Progenitor cell of endocrine pancreas (in vitro differentiated cells): Measurements from ENCODE around the gene PLCL1. TPM values are rescaled to one million over a fixed set of nuclear protein-coding genes. Genes with fewer than 3 reads are reported as not detected.

Experiments used
- DNase-seq: peaks from one replicate; pipeline ENCODE4 v3.0.0; 2021; ENCODE audit warnings: low spot score; ENCODE audit not compliant: unreplicated experiment
- H3K27ac Mint-ChIP-seq: 2 replicates; pipeline ENCODE4 v1.8.0; 2021; ENCODE audit warnings: mild to moderate bottlenecking, moderate library complexity, mixed read lengths
- H3K27me3 Mint-ChIP-seq: 2 replicates; pipeline ENCODE4 v1.8.0; 2021; ENCODE audit warnings: mixed read lengths
- H3K36me3 Mint-ChIP-seq: 2 replicates; pipeline ENCODE4 v1.8.0; 2022; ENCODE audit warnings: mixed read lengths; ENCODE audit not compliant: insufficient read depth
- H3K4me1 Mint-ChIP-seq: 2 replicates; pipeline ENCODE4 v1.8.0; 2021; ENCODE audit warnings: low read depth, mixed read lengths
- H3K4me3 Mint-ChIP-seq: 2 replicates; pipeline ENCODE4 v1.8.0; 2021; ENCODE audit warnings: low read depth, mild to moderate bottlenecking, moderate library complexity, mixed read lengths
- H3K9me3 Mint-ChIP-seq: 2 replicates; pipeline ENCODE4 v1.8.0; 2021; ENCODE audit warnings: low read depth, mixed read lengths
- CTCF ChIP-seq: fragments of 200-600 bp; sonication (generic); IDR thresholded peaks from one replicate; pipeline ENCODE4 v1.5.0; 2021; ENCODE audit warnings: antibody characterized with exemption, mild to moderate bottlenecking; ENCODE audit not compliant: unreplicated experiment
- total RNA-seq: library from RNA; stranded (reverse); gene quantifications from 2 replicates; pipeline ENCODE4 v1.2.1, GENCODE V29; 2021

PLCL1 gene
- total RNA-seq, 1 donor from 2014 or later, result 48.3 TPM

GRCh38 chr2:197795277-197795676 lies 9.1 kb upstream of the PLCL1 start:
- DNase-seq, result no peak
- Mint-ChIP-seq H3K4me1 (peaks cover 2% of the 10 kb centered on the region), H3K4me3 (no peak overlapping the region), H3K9me3 (peaks cover 12% of the 10 kb centered on the region), H3K36me3 (no peaks in the 10 kb centered on the region), H3K27ac (no peak overlapping the region), H3K27me3 (peaks cover 5% of the 10 kb centered on the region)
- no peak for TF ChIP-seq CTCF

DNA sequence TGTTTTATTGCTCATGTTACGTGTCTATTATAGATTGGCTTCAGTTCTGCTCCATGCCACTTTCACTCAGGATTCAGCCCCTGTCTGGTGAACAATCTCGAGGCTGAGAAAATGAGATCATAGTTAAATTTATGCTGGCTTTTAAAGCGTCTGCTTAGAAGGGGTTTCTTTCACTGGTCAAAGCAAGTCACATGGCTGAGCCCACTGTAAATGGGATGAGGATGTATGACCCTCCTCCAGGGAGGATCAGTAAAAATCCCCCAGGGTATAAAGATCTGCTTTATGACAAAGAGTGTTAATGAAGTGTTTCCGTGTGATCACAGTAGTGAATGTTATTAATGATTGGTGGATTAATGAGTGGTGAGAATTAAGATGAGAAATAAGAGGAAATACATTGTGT lies 6.2 kb upstream of the PLCL1 start:
- no peak overlapping the region for H3K4me3 Mint-ChIP-seq
- peaks cover 7% of the 10 kb centered on the region for H3K9me3 Mint-ChIP-seq
- no peak for TF ChIP-seq CTCF
- H3K36me3 Mint-ChIP-seq, result no peaks in the 10 kb centered on the region
- DNase-seq, result no peak
- H3K4me1 Mint-ChIP-seq, result peaks cover 9% of the 10 kb centered on the region
- no peak overlapping the region for H3K27ac Mint-ChIP-seq
- peaks cover 3% of the 10 kb centered on the region for H3K27me3 Mint-ChIP-seq

DNA sequence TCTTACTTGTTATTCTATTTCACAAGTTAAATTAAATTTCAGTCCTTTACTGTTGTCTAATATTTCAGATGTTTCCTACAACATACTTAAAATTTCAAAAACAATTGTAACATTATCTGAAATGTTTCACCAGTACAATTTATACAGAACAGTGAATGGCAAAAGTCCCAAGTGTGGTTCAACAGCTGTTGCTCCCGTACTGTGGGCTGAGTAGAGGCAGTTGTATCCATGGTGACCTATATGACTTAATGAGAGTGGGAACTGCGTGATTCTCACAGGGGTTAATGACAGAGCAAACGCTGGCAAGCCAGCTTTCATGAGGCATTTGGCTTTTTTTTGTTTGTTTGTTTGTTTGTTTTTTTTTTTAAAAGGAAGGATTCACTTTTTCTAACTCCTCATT lies 5.3 kb upstream of the PLCL1 start:
- Mint-ChIP-seq H3K27me3 (no peaks in the 10 kb centered on the region), H3K27ac (no peak overlapping the region), H3K4me1 (peaks cover 14% of the 10 kb centered on the region), H3K4me3 (no peak overlapping the region), H3K36me3 (no peaks in the 10 kb centered on the region), H3K9me3 (peaks cover 7% of the 10 kb centered on the region)
- TF ChIP-seq CTCF, result no peak
- no peak for DNase-seq

DNA sequence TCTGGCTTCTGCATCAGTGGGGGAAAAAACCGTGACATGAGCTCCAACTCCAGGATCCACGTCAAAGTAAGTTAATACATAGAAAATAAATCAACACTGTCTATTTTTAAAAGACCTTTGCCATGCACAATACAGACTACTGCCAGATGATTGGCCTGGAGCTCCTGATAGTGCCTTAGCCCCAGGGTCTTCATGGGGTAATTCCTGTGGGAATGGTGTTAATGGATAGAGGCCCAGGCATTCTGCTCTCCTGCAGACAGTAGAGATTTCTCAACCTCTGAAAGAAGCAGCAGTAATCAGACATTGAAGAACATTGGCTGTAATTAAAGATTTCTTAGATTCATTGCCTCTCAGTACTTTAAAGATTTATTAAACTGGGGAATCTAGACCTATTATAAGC lies 4.3 kb upstream of the PLCL1 start:
- no peak for DNase-seq
- H3K4me1 Mint-ChIP-seq, result peaks cover 17% of the 10 kb centered on the region
- H3K9me3 Mint-ChIP-seq, result peaks cover 7% of the 10 kb centered on the region
- no peak for TF ChIP-seq CTCF
- no peaks in the 10 kb centered on the region for H3K27me3 Mint-ChIP-seq
- H3K36me3 Mint-ChIP-seq, result no peaks in the 10 kb centered on the region
- H3K4me3 Mint-ChIP-seq, result no peak overlapping the region
- H3K27ac Mint-ChIP-seq, result no peak overlapping the region

DNA sequence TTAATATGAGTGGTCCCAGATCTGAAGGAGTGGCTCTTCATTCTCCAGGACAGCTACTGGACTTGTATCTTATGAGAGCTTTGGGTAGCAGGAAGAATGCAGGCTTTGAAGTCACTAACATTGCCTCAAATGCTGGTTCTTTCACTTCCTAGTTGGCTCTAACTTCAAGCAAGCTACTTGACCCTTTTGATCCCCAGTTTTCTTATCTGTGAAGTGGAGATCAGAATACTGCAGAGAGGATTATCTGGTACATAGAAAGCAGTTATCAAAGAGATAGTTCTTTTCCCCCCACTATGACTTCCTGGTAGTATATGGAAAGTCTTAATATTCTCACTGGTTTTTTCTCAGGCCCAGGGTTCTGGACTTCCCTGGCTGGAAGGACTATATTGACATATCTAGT lies 3.4 kb upstream of the PLCL1 start:
- no peaks in the 10 kb centered on the region for H3K27me3 Mint-ChIP-seq
- no peaks in the 10 kb centered on the region for H3K36me3 Mint-ChIP-seq
- H3K4me1 Mint-ChIP-seq, result peaks cover 19% of the 10 kb centered on the region
- H3K27ac Mint-ChIP-seq, result no peak overlapping the region
- no peak for TF ChIP-seq CTCF
- H3K9me3 Mint-ChIP-seq, result peaks cover 2% of the 10 kb centered on the region
- H3K4me3 Mint-ChIP-seq, result no peak overlapping the region
- DNase-seq, result no peak
